DMS 273 (cell line): ENCODE measurements around the gene LRMDA.

ENCODE experiments used
- DNase-seq: peaks from one replicate; lab custom pipeline; 2025; ENCODE audit not compliant: unreplicated experiment; lab: John Stamatoyannopoulos, UW

Gene LRMDA

GRCh38 chr10:76001461-76001860 is 570.0 kb downstream of the LRMDA start:
- DNase-seq: no peak

- no peak for DNase-seq
Measured at GRCh38 chr10:76002262-76002854, 570.9 kb downstream of the LRMDA start.

- DNase-seq: no peak
Measured at GRCh38 chr10:76007667-76008181, 576.3 kb downstream of the LRMDA start.

- no peak for DNase-seq
Measured at GRCh38 chr10:76009531-76009930, 578.1 kb downstream of the LRMDA start.

- DNase-seq: no peak
Measured at GRCh38 chr10:76010703-76011102, 579.3 kb downstream of the LRMDA start.

GRCh38 chr10:76012716-76013327 is 581.4 kb downstream of the LRMDA start:
- no peak for DNase-seq

GRCh38 chr10:76015245-76015644 is 583.8 kb downstream of the LRMDA start:
- DNase-seq: no peak

GRCh38 chr10:76017026-76017732 is 585.8 kb downstream of the LRMDA start:
- DNase-seq: no peak

GRCh38 chr10:76017733-76018433 is 586.5 kb downstream of the LRMDA start:
- peak; percentile 12 for DNase-seq

GRCh38 chr10:76020630-76021029 is 589.2 kb downstream of the LRMDA start:
- DNase-seq: no peak

GRCh38 chr10:76021398-76021797 is 590.0 kb downstream of the LRMDA start:
- DNase-seq: no peak

- DNase-seq: no peak
Measured at GRCh38 chr10:76022366-76022765, 590.9 kb downstream of the LRMDA start.

- no peak for DNase-seq
Measured at GRCh38 chr10:76023007-76023406, 591.6 kb downstream of the LRMDA start.

- no peak for DNase-seq
Measured at GRCh38 chr10:76024460-76025123, 593.2 kb downstream of the LRMDA start.

- DNase-seq: no peak
Measured at GRCh38 chr10:76025124-76025477, 593.7 kb downstream of the LRMDA start.

- no peak for DNase-seq
Measured at GRCh38 chr10:76026176-76026771, 594.9 kb downstream of the LRMDA start.

GRCh38 chr10:76026905-76027304 is 595.5 kb downstream of the LRMDA start:
- DNase-seq: no peak

GRCh38 chr10:76029782-76030181 is 598.4 kb downstream of the LRMDA start:
- DNase-seq: no peak

- no peak for DNase-seq
Measured at GRCh38 chr10:76031099-76031498, 599.7 kb downstream of the LRMDA start.

GRCh38 chr10:76031769-76032699 is 600.6 kb downstream of the LRMDA start:
- DNase-seq: no peak
